HEK293 (cell line): ENCODE measurements around the gene LPIN3.
A peak's percentile ranks its signal among the peaks of the same experiment; 100 is the strongest.

Source experiments
- KLF7 ChIP-seq: fragments of 450-650 bp; formaldehyde crosslinking; IDR thresholded peaks from 2 replicates; pipeline ENCODE4 v1.5.1; 2016; ENCODE audit warnings: missing biosample characterization, missing genetic modification characterization, borderline replicate concordance
- ZNF350 ChIP-seq: fragments of 450-650 bp; formaldehyde crosslinking; IDR thresholded peaks from 2 replicates; pipeline ENCODE4 v1.5.0; 2017; ENCODE audit warnings: missing biosample characterization, mild to moderate bottlenecking, missing genetic modification characterization
- ZNF426 ChIP-seq: fragments of 450-650 bp; formaldehyde crosslinking; IDR thresholded peaks from 2 replicates; pipeline ENCODE4 v1.5.1; 2017; ENCODE audit warnings: missing biosample characterization, missing genetic modification characterization, mild to moderate bottlenecking, inconsistent platforms, moderate library complexity
- ZSCAN30 ChIP-seq: fragments of 450-650 bp; IDR thresholded peaks from 2 replicates; pipeline ENCODE4 v1.5.1; 2018; ENCODE audit warnings: missing biosample characterization, mild to moderate bottlenecking, missing genetic modification characterization, moderate library complexity
- TF ChIP-seq, protein P1 (sequence below): fragments of 450-650 bp; formaldehyde crosslinking; IDR thresholded peaks from 2 replicates; pipeline ENCODE4 v1.5.1; 2016; ENCODE audit warnings: missing biosample characterization, missing genetic modification characterization
- TF ChIP-seq, protein P2 (sequence below): fragments of 450-650 bp; formaldehyde crosslinking; IDR thresholded peaks from 2 replicates; pipeline ENCODE4 v1.5.1; 2016; ENCODE audit warnings: missing biosample characterization, missing genetic modification characterization

GRCh38 chr20:41357424-41358163 lies 17.0 kb downstream of the LPIN3 start:
- TF ChIP-seq ZNF426 (tag by site-specific recombination) (no peak), ZSCAN30 (tag by site-specific recombination) (no peak), ZNF350 (tag by site-specific recombination) (no peak), KLF7 (tag by site-specific recombination) (no peak)
- TF ChIP-seq, protein P1, sequence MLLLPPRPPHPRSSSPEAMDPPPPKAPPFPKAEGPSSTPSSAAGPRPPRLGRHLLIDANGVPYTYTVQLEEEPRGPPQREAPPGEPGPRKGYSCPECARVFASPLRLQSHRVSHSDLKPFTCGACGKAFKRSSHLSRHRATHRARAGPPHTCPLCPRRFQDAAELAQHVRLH = no peak
- TF ChIP-seq, protein P2, sequence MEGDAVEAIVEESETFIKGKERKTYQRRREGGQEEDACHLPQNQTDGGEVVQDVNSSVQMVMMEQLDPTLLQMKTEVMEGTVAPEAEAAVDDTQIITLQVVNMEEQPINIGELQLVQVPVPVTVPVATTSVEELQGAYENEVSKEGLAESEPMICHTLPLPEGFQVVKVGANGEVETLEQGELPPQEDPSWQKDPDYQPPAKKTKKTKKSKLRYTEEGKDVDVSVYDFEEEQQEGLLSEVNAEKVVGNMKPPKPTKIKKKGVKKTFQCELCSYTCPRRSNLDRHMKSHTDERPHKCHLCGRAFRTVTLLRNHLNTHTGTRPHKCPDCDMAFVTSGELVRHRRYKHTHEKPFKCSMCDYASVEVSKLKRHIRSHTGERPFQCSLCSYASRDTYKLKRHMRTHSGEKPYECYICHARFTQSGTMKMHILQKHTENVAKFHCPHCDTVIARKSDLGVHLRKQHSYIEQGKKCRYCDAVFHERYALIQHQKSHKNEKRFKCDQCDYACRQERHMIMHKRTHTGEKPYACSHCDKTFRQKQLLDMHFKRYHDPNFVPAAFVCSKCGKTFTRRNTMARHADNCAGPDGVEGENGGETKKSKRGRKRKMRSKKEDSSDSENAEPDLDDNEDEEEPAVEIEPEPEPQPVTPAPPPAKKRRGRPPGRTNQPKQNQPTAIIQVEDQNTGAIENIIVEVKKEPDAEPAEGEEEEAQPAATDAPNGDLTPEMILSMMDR = peak; percentile 23; the same call in 1 of the 2 replicates
